ENCODE measurements around the gene EXD3. TPM values are rescaled to one million over a fixed set of nuclear protein-coding genes. Genes with fewer than 3 reads are reported as not detected.

The EXD3 gene
- polyA plus RNA-seq, 2 of the 4 experiments (the other 2 are of a cell fraction): 3.4 to 4.5 TPM

GRCh38 chr9:137445930-137446431 is 23.0 kb upstream of the EXD3 start:
- 53% methylated on average over 18 of the region's 19 CpGs for WGBS (ENCODE audit: missing lambda C conversion rate)
- CTCF ChIA-PET: interaction anchor here (0.6 to 7.6 kb wide), 21 partner anchors 9 to 208 kb away, joined by 3 to 98 read pairs (median 5); partner anchors contain the start of genes EXD3, NOXA1, NRARP and NSMF
- peak overlapping the region; percentile 64 for H3K4me2 ChIP-seq
- DNase-seq (ENCODE audit: low read depth in 1 of 2, low spot score in 1 of 2) (no peak), ATAC-seq (no peak), FAIRE-seq (no peak)
- H3K27ac ChIP-seq: no peak overlapping the region
- POLR2A ChIA-PET: interaction anchor here (1.3 kb wide), 1 partner anchor 23 kb away, joined by 6 read pairs; the partner anchor contains the start of genes EXD3 and NOXA1
- H3K4me3 ChIP-seq: no peak overlapping the region
- H3K4me1 ChIP-seq: peaks cover 10% of the 10 kb centered on the region
- TF ChIP-seq BCL3 (IDR thresholded peaks at IDR 0.05) (no peak), HOXB13 (CRISPR knock-in tag; IDR thresholded peaks at IDR 0.05; ENCODE audit: low read depth) (no peak), TFCP2L1 (CRISPR knock-in tag; IDR thresholded peaks at IDR 0.05) (no peak), HMGXB4 (CRISPR knock-in tag; IDR thresholded peaks at IDR 0.05; ENCODE audit: borderline replicate concordance) (no peak), NR3C1 (IDR thresholded peaks at IDR 0.05) (no peak), CBX8 (IDR thresholded peaks at IDR 0.05) (no peak), RCOR1 (IDR thresholded peaks at IDR 0.05; ENCODE audit: low read depth, low read length) (no peak), PBX3 (IDR thresholded peaks at IDR 0.05) (no peak), HEYL (CRISPR knock-in tag; IDR thresholded peaks at IDR 0.05) (no peak), RFX5 (IDR thresholded peaks at IDR 0.05) (no peak), FOXS1 (CRISPR knock-in tag; IDR thresholded peaks at IDR 0.05) (no peak), POLR2A (IDR thresholded peaks at IDR 0.05; ENCODE audit: low read length) (no peak), GATA3 (IDR thresholded peaks at IDR 0.05; ENCODE audit: borderline replicate concordance) (no peak), E2F6 (IDR thresholded peaks at IDR 0.05; ENCODE audit: borderline replicate concordance, low read depth) (no peak), EHMT2 (IDR thresholded peaks at IDR 0.05; ENCODE audit: low read depth) (no peak), TP53 (CRISPR knock-in tag; IDR thresholded peaks at IDR 0.05) (no peak)
- H3K9me3 ChIP-seq: no peaks in the 10 kb centered on the region

- 13% methylated on average over 12 of the region's 14 CpGs for WGBS (ENCODE audit: missing lambda C conversion rate)
- DNase-seq (ENCODE audit: low read depth in 1 of 2, low spot score in 1 of 2) (peak; percentile 75 to 77), ATAC-seq (peak; percentile 63 to 73), FAIRE-seq (no peak)
- ChIA-PET CTCF (interaction anchor here (0.6 to 7.6 kb wide), 25 partner anchors 8 to 434 kb away, joined by 3 to 98 read pairs (median 4); partner anchors contain the start of genes EXD3, NOXA1, NRARP and NSMF), POLR2A (interaction anchor here (1.0 to 1.3 kb wide), 2 partner anchors 14 to 22 kb away, joined by 4 to 6 read pairs; partner anchors contain the start of genes EXD3, NOXA1 and NSMF)
- no peaks in the 10 kb centered on the region for H3K9me3 ChIP-seq
- H3K4me2 ChIP-seq: peak overlapping the region; percentile 64
- no peak overlapping the region for H3K4me3 ChIP-seq
- H3K27ac ChIP-seq: peak overlapping the region in 1 of 2 experiments; percentile 48; a peak in 1 of 6 replicates
- H3K4me1 ChIP-seq: peaks cover 10% of the 10 kb centered on the region
- TF ChIP-seq SMC3 (IDR thresholded peaks at IDR 0.05): peak; percentile 78
- TF ChIP-seq MAFK (IDR thresholded peaks at IDR 0.05; ENCODE audit: partially characterized antibody): no peak
- no peak for TF ChIP-seq CBX2 (IDR thresholded peaks at IDR 0.05; ENCODE audit: borderline replicate concordance, low read depth)
- TF ChIP-seq FOSL2 (IDR thresholded peaks at IDR 0.05): no peak; the same call in 1 of the 2 replicates
- TF ChIP-seq FOSL2 (CRISPR knock-in tag; IDR thresholded peaks at IDR 0.05): peak; percentile 85
- no peak for TF ChIP-seq HOXB13 (CRISPR knock-in tag; IDR thresholded peaks at IDR 0.05; ENCODE audit: low read depth)
- TF ChIP-seq E2F6 (IDR thresholded peaks at IDR 0.05; ENCODE audit: borderline replicate concordance, low read depth): no peak
- no peak for TF ChIP-seq FOSB (CRISPR knock-in tag; IDR thresholded peaks at IDR 0.05)
- no peak for TF ChIP-seq MYC (IDR thresholded peaks at IDR 0.05; ENCODE audit: borderline replicate concordance, low read length)
- peak; percentile 62 to 66 for TF ChIP-seq RAD21 (conservative IDR thresholded peaks at IDR 0.05 in 1 of 2, IDR thresholded peaks at IDR 0.05 in 1 of 2)
- TF ChIP-seq JUNB (IDR thresholded peaks at IDR 0.05): no peak
- TF ChIP-seq MAZ (IDR thresholded peaks at IDR 0.05; ENCODE audit: borderline replicate concordance, low read depth, low read length): no peak
- TF ChIP-seq CHD2 (IDR thresholded peaks at IDR 0.05; ENCODE audit: low read length, partially characterized antibody): no peak
- no peak for TF ChIP-seq CBX8 (IDR thresholded peaks at IDR 0.05)
- TF ChIP-seq KDM5A (IDR thresholded peaks at IDR 0.05): no peak
- TF ChIP-seq BHLHE40 (IDR thresholded peaks at IDR 0.05; ENCODE audit: low read depth, low read length): no peak
- TF ChIP-seq CEBPB (IDR thresholded peaks at IDR 0.05): no peak
- no peak for TF ChIP-seq HES2 (IDR thresholded peaks at IDR 0.05)
- TF ChIP-seq ZNF302 (CRISPR knock-in tag; IDR thresholded peaks at IDR 0.05): no peak
- no peak for TF ChIP-seq RCOR1 (IDR thresholded peaks at IDR 0.05; ENCODE audit: low read depth, low read length)
- TF ChIP-seq EHMT2 (IDR thresholded peaks at IDR 0.05; ENCODE audit: low read depth): no peak
- no peak for TF ChIP-seq NR3C1 (IDR thresholded peaks at IDR 0.05)
These were observed 22.4 kb upstream of the EXD3 start for GRCh38 chr9:137445275-137445807.
